Measurements from ENCODE around the gene NOVA2. TPM values are rescaled to one million over a fixed set of nuclear protein-coding genes. Genes with fewer than 3 reads are reported as not detected.

Gene NOVA2
- total RNA-seq, 1 donor from 2014 or later, result not detected

Other genes starting within 250 kb of the NOVA2 start
- gene FBXO46, start 243.0 kb downstream of the NOVA2 start, total RNA-seq, result 36.3 and 44.0 TPM in 2 replicates
- not detected in 2 replicates for gene MEIOSIN, start 240.4 kb downstream of the NOVA2 start, total RNA-seq
- 1.2 and 1.9 TPM in 2 replicates for gene SIX5, start 204.6 kb downstream of the NOVA2 start, total RNA-seq
- 34.3 and 39.0 TPM in 2 replicates for gene DMPK, start 191.4 kb downstream of the NOVA2 start, total RNA-seq
- 64.7 and 77.3 TPM in 2 replicates for gene DMWD, start 181.0 kb downstream of the NOVA2 start, total RNA-seq
- 0.29 and 0.51 TPM in 2 replicates for gene RSPH6A, start 158.6 kb downstream of the NOVA2 start, total RNA-seq
- gene SYMPK, start 110.7 kb downstream of the NOVA2 start, total RNA-seq, result 131 and 150 TPM in 2 replicates
- gene FOXA3, start 109.5 kb downstream of the NOVA2 start, total RNA-seq, result not detected in 2 replicates
- gene IRF2BP1, start 87.7 kb downstream of the NOVA2 start, total RNA-seq, result 14.8 and 17.5 TPM in 2 replicates
- 5.6 and 6.0 TPM in 2 replicates for gene MYPOP, start 71.3 kb downstream of the NOVA2 start, total RNA-seq
- gene NANOS2, start 59.1 kb downstream of the NOVA2 start, total RNA-seq, result not detected in 2 replicates
- 24.9 and 26.9 TPM in 2 replicates for gene CCDC61, start 21.6 kb upstream of the NOVA2 start, total RNA-seq
- not detected in 2 replicates for gene PGLYRP1, start 49.2 kb upstream of the NOVA2 start, total RNA-seq
- gene IGFL4, start 67.1 kb upstream of the NOVA2 start, total RNA-seq, result not detected in 2 replicates
- gene IGFL3, start 150.8 kb upstream of the NOVA2 start, total RNA-seq, result not detected in 2 replicates
- not detected in 2 replicates for gene IGFL2, start 174.4 kb upstream of the NOVA2 start, total RNA-seq